Measurements from ENCODE around the gene RNF44. TPM values are rescaled to one million over a fixed set of nuclear protein-coding genes. Genes with fewer than 3 reads are reported as not detected.

The RNF44 gene
- total and polyA plus RNA-seq, 4 donors: 3.2 to 6.4 (median 4.7) TPM

DNA sequence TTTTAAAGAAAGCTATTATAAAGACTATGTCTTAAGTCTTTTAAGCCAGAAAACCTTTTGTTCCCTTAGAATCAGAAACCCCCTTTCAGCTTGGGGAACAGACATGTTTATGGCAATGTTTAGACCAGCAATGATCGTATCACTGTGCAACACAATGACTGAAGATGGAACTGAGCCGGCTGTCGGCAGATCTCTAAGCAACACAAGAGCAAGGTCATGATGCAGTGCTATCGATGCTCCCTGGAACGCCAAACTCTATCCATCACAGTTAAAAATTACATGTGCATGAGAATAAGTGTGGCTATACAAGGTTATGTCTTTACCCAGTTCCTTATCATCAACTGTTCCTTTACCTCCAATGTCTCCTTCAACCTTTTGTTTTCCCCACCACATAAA lies 1.8 kb upstream of the RNF44 start (continued):
- TF ChIP-seq, protein P1, sequence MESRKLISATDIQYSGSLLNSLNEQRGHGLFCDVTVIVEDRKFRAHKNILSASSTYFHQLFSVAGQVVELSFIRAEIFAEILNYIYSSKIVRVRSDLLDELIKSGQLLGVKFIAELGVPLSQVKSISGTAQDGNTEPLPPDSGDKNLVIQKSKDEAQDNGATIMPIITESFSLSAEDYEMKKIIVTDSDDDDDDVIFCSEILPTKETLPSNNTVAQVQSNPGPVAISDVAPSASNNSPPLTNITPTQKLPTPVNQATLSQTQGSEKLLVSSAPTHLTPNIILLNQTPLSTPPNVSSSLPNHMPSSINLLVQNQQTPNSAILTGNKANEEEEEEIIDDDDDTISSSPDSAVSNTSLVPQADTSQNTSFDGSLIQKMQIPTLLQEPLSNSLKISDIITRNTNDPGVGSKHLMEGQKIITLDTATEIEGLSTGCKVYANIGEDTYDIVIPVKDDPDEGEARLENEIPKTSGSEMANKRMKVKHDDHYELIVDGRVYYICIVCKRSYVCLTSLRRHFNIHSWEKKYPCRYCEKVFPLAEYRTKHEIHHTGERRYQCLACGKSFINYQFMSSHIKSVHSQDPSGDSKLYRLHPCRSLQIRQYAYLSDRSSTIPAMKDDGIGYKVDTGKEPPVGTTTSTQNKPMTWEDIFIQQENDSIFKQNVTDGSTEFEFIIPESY (IDR thresholded peaks at IDR 0.05): no peak
- no peak for TF ChIP-seq HNF4G (IDR thresholded peaks at IDR 0.05)
- TF ChIP-seq HNF4A (conservative IDR thresholded peaks at IDR 0.05): no peak

DNA sequence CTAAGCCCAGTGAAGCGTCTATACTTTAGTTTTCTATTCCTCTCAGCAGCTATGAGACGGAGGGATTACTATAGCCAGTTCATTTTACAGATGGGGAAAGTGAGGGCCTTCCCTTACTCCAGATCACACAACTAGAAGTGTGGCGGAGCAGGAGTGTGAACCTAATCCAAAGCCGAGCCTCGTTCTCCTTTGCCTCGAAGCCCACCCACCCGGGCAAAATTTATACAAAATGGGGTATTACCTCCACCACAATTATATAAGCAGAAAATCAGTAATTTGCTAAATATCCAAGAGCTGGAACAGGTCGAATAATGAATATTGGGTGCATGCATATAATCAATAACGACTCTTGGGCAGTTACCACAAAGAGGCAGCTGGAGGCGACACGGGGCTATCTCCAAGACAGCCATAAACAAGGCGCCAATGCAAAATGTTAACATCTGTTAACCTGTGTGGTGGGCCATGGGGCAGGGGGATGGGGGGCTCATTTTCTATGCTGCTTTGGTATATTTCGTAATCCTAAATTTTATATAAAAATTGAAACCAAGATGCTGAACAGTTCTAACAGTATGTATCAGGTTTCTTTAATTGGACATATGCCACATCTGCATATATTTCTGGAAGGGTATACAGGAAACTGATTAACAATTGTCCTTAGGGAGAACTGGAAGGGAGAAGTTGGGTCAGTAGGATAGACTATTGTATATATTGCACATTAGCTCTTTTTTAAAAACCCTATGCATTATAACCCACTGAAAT lies 1.2 kb upstream of the RNF44 start:
- Histone ChIP-seq H3K4me1 (ENCODE audit: control insufficient read depth in 4 of 4, insufficient read depth in 4 of 4, low read length in 3 of 4) (peaks cover 19 to 46% (median 37%) of the 10 kb centered on the region in 4 donors), H3K4me3 (ENCODE audit: low read depth in 1 of 3, low read length in 3 of 3) (peak overlapping the region in 2 of 3 donors; percentile 23 to 41), H3K27ac (ENCODE audit: low read depth in 1 of 2, low read length in 2 of 2) (peak overlapping the region; percentile 97 to 99), H3K9me3 (ENCODE audit: control insufficient read depth in 4 of 4, low read length in 3 of 4) (no peaks in the 10 kb centered on the region), H3K9ac (ENCODE audit: low read depth in 1 of 2, low read length in 2 of 2) (peak overlapping the region; percentile 42 to 61), H3K36me3 (ENCODE audit: control insufficient read depth in 4 of 4, insufficient read depth in 3 of 4, low read depth in 1 of 4, low read length in 3 of 4) (no peaks in the 10 kb centered on the region), H3K27me3 (ENCODE audit: control insufficient read depth in 4 of 4, insufficient read depth in 4 of 4, low read length in 3 of 4) (no peaks in the 10 kb centered on the region)
- 29% methylated on average over 13 of the region's 13 CpGs for WGBS
- DNase-seq (ENCODE audit: low spot score): no peak
- TF ChIP-seq, protein P2, sequence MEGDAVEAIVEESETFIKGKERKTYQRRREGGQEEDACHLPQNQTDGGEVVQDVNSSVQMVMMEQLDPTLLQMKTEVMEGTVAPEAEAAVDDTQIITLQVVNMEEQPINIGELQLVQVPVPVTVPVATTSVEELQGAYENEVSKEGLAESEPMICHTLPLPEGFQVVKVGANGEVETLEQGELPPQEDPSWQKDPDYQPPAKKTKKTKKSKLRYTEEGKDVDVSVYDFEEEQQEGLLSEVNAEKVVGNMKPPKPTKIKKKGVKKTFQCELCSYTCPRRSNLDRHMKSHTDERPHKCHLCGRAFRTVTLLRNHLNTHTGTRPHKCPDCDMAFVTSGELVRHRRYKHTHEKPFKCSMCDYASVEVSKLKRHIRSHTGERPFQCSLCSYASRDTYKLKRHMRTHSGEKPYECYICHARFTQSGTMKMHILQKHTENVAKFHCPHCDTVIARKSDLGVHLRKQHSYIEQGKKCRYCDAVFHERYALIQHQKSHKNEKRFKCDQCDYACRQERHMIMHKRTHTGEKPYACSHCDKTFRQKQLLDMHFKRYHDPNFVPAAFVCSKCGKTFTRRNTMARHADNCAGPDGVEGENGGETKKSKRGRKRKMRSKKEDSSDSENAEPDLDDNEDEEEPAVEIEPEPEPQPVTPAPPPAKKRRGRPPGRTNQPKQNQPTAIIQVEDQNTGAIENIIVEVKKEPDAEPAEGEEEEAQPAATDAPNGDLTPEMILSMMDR (IDR thresholded peaks at IDR 0.05; ENCODE audit: low read depth, low read length, missing input control): no peak
- no peak for TF ChIP-seq EGR1 (IDR thresholded peaks at IDR 0.05; ENCODE audit: low read depth in 2 of 2)
- TF ChIP-seq SP1 (IDR thresholded peaks at IDR 0.05): no peak
- TF ChIP-seq, protein P3, sequence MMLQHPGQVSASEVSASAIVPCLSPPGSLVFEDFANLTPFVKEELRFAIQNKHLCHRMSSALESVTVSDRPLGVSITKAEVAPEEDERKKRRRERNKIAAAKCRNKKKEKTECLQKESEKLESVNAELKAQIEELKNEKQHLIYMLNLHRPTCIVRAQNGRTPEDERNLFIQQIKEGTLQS (IDR thresholded peaks at IDR 0.05): no peak
- no peak for TF ChIP-seq RXRA (IDR thresholded peaks at IDR 0.05)
- TF ChIP-seq, protein P1 (IDR thresholded peaks at IDR 0.05): no peak

DNA sequence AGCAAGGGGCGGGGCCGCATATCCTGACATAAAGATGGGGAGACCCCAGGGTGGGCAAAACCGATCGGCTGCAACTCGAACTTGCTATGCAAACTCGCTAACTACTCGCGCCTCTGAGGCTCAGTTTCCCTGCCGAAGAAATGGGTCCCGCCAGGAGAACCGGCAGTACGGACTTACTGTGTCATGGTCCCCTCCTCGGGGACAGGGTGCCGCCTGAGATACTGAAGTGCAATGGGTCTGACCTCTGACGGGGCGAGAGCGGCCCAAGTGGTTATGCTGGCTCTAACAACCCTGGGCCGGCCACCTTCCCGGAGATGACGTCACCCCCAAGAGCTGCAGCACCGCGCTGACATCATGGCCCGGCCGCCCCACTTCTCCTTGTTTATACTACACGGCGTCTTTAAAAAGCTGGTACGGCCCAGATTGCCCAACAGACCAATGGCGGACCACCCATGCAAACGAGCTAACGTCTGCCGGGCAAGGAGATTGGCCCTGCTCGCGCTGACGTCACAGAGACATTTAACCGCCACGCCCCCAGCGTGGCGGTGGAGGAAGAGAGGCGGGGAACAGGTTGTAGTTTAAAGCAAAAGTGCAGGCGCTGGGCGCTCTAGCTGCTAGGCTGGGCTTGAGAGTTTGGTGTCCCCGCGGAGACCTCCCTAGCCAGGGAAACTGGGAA lies 490 bp upstream of the RNF44 start:
- H3K4me3 ChIP-seq (ENCODE audit: low read depth in 1 of 3, low read length in 3 of 3): peak overlapping the region; percentile 78 to 94 (median 85)
- under 1% methylated on average over 43 of the region's 43 CpGs for WGBS
- DNase-seq (ENCODE audit: low spot score): peak; percentile 94
- peaks cover 19 to 49% (median 43%) of the 10 kb centered on the region in 4 donors for H3K4me1 ChIP-seq (ENCODE audit: control insufficient read depth in 4 of 4, insufficient read depth in 4 of 4, low read length in 3 of 4)
- H3K36me3 ChIP-seq (ENCODE audit: control insufficient read depth in 4 of 4, insufficient read depth in 3 of 4, low read depth in 1 of 4, low read length in 3 of 4): no peaks in the 10 kb centered on the region
- H3K9ac ChIP-seq (ENCODE audit: low read depth in 1 of 2, low read length in 2 of 2): peak overlapping the region; percentile 82 to 85
- H3K9me3 ChIP-seq (ENCODE audit: control insufficient read depth in 4 of 4, low read length in 3 of 4): no peaks in the 10 kb centered on the region
- H3K27ac ChIP-seq (ENCODE audit: low read depth in 1 of 2, low read length in 2 of 2): peak overlapping the region; percentile 97 to 99
- H3K27me3 ChIP-seq (ENCODE audit: control insufficient read depth in 4 of 4, insufficient read depth in 4 of 4, low read length in 3 of 4): no peaks in the 10 kb centered on the region
- peak in 1 of 2 donors; percentile 51 for TF ChIP-seq EGR1 (IDR thresholded peaks at IDR 0.05; ENCODE audit: low read depth in 2 of 2)
- peak; percentile 64 to 81 for TF ChIP-seq GABPA (IDR thresholded peaks at IDR 0.05 in 1 of 2, conservative IDR thresholded peaks at IDR 0.05 in 1 of 2)
- TF ChIP-seq, protein P4, sequence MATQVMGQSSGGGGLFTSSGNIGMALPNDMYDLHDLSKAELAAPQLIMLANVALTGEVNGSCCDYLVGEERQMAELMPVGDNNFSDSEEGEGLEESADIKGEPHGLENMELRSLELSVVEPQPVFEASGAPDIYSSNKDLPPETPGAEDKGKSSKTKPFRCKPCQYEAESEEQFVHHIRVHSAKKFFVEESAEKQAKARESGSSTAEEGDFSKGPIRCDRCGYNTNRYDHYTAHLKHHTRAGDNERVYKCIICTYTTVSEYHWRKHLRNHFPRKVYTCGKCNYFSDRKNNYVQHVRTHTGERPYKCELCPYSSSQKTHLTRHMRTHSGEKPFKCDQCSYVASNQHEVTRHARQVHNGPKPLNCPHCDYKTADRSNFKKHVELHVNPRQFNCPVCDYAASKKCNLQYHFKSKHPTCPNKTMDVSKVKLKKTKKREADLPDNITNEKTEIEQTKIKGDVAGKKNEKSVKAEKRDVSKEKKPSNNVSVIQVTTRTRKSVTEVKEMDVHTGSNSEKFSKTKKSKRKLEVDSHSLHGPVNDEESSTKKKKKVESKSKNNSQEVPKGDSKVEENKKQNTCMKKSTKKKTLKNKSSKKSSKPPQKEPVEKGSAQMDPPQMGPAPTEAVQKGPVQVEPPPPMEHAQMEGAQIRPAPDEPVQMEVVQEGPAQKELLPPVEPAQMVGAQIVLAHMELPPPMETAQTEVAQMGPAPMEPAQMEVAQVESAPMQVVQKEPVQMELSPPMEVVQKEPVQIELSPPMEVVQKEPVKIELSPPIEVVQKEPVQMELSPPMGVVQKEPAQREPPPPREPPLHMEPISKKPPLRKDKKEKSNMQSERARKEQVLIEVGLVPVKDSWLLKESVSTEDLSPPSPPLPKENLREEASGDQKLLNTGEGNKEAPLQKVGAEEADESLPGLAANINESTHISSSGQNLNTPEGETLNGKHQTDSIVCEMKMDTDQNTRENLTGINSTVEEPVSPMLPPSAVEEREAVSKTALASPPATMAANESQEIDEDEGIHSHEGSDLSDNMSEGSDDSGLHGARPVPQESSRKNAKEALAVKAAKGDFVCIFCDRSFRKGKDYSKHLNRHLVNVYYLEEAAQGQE (IDR thresholded peaks at IDR 0.05): no peak
- peak; percentile 52 for TF ChIP-seq FOXA1 (IDR thresholded peaks at IDR 0.05)
- TF ChIP-seq NR2F2 (IDR thresholded peaks at IDR 0.05): no peak
- TF ChIP-seq, protein P5, sequence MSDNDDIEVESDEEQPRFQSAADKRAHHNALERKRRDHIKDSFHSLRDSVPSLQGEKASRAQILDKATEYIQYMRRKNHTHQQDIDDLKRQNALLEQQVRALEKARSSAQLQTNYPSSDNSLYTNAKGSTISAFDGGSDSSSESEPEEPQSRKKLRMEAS (IDR thresholded peaks at IDR 0.05): peak; percentile 97
- TF ChIP-seq YY1 (IDR thresholded peaks at IDR 0.05): peak; percentile 97
- peak; percentile 84 to 92 for TF ChIP-seq JUND (IDR thresholded peaks at IDR 0.05)
- TF ChIP-seq, protein P3 (IDR thresholded peaks at IDR 0.05): peak; percentile 55
- TF ChIP-seq FOXA2 (IDR thresholded peaks at IDR 0.05): peak; percentile 61
- peak; percentile 4 to 36 for TF ChIP-seq HNF4A (conservative IDR thresholded peaks at IDR 0.05)
- no peak for TF ChIP-seq RAD21 (IDR thresholded peaks at IDR 0.05)

Data from liver (tissue), 9 donors.